HUES48 (cell line): ENCODE results near the gene AK2.

Experiments used
- H3K27ac ChIP-seq: one replicate; pipeline ENCODE4 v1.7.0; 2013; ENCODE audit warnings: low read depth, low read length, inconsistent platforms
- H3K27me3 ChIP-seq: 2 replicates; pipeline ENCODE4 v1.6.1; 2013; ENCODE audit warnings: mild to moderate bottlenecking, low read length; ENCODE audit not compliant: control insufficient read depth, insufficient read depth
- H3K36me3 ChIP-seq: 2 replicates; pipeline ENCODE4 v1.6.1; 2013; ENCODE audit warnings: low read length; ENCODE audit not compliant: control insufficient read depth, insufficient read depth
- H3K4me1 ChIP-seq: 2 replicates; pipeline ENCODE4 v1.6.1; 2013; ENCODE audit warnings: mild to moderate bottlenecking, low read length; ENCODE audit not compliant: control insufficient read depth, insufficient read depth
- H3K4me3 ChIP-seq: 2 replicates; pipeline ENCODE4 v1.5.1; 2013; ENCODE audit warnings: mild to moderate bottlenecking, low read depth, low read length
- H3K9ac ChIP-seq: 2 replicates; pipeline ENCODE4 v1.6.1; 2013; ENCODE audit warnings: mild to moderate bottlenecking, low read depth, low read length, moderate library complexity
- H3K9me3 ChIP-seq: 2 replicates; pipeline ENCODE4 v1.6.1; 2013; ENCODE audit warnings: low read length; ENCODE audit not compliant: control insufficient read depth, insufficient read depth

AK2 gene

DNA sequence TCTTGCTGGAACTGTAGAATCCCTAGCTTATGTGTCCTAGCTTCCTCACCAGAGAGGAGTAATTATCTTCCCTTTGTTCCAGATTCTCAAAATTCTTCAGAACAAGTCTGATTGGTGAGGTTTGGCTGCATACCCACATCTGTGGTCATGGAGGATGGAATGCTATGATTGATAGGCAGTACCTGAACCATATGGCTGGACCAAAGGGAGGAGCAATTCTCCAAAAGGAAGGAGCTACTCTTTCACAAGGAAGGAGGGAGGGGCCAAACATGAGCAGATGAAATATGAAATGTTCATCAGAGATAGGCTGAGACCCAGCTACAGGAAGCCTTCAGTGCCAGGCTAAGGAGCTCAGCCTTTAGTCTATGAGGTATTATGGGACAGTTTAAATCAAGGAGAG is 67.1 kb downstream of the AK2 start:
- Histone ChIP-seq H3K27me3 (peaks cover 44% of the 10 kb centered on the region), H3K27ac (no peak overlapping the region), H3K9ac (no peak overlapping the region), H3K36me3 (no peaks in the 10 kb centered on the region), H3K4me3 (no peak overlapping the region), H3K4me1 (peaks cover 13% of the 10 kb centered on the region), H3K9me3 (no peaks in the 10 kb centered on the region)

DNA sequence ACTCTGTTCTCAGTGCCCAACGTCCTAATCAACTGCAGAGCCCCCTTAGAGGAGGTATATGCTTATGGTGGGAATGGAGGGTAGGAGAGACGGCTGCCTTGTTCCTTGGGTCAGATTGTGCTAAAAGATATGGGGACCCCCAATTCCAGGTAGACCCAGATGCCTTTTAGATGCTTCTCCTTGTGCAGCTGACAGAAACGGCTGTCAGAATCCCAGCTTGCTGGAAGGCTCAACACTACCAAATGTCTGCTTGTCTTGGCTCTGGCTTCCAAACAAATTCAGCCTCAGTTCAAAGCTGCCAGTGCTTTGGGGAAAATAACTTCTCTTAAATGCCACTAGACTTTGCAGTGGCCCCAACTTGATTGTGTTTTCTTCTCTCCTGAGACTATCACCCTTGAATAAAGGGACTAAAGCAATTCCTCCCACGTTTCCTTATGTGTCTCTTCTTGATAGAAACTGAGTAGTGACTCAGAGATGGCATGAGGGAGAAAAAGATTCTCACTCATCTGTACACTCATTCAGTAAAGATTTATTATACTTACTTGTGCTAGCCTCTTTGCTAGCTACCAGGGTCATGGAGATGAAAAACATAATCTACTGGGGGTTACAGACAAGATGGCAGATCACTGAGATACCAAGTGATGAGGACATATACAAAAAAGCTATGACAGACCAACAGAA is 68.7 kb downstream of the AK2 start:
- H3K4me1 ChIP-seq: peaks cover 14% of the 10 kb centered on the region
- no peaks in the 10 kb centered on the region for H3K9me3 ChIP-seq
- no peaks in the 10 kb centered on the region for H3K36me3 ChIP-seq
- H3K9ac ChIP-seq: no peak overlapping the region
- no peak overlapping the region for H3K4me3 ChIP-seq
- peaks cover 46% of the 10 kb centered on the region for H3K27me3 ChIP-seq
- no peak overlapping the region for H3K27ac ChIP-seq

DNA sequence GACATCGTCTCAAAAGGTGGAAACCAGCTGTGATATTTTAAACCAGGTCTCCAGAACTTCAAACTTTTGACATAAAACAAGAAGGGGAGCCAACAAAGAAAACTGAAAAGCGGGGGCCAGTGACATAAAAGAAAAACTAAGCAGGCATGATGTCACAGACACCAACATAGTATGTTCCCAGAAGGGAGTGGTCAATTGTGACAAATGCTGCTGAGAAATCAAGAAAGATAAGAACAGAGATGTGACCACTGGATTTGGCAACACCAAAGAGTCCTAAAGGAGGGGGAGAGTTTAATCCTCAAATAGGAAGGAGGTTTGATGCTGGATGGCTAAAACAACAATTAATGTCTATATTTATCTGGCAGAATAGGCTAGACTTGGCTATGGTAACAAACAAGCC is 69.8 kb downstream of the AK2 start:
- Histone ChIP-seq H3K4me3 (no peak overlapping the region), H3K9ac (no peak overlapping the region), H3K27me3 (peaks cover 38% of the 10 kb centered on the region), H3K4me1 (peaks cover 17% of the 10 kb centered on the region), H3K9me3 (no peaks in the 10 kb centered on the region), H3K27ac (no peak overlapping the region), H3K36me3 (no peaks in the 10 kb centered on the region)

DNA sequence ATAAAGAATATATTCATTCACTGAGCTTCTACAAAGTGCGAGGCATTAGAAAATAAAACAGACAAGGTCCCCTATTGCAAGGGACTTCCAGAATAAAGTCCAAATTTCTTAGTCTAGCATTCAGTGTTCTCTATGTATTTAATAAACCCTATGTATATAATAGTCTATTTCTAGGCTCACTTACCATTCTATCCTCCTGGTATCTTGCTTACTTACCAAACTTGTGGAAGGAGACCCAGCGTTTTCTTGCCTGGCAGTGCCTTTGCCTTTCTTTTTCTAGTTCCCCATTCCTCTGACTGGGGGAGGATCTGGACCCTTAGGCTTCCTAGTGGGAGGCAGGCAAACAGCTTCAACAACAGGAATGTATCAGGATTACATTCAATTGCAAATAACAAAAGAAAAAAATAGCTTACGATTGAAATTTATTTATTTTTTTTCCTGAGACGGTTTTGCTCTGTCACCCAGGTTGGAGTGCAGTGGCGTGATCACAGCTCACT is 71.4 kb downstream of the AK2 start:
- H3K27ac ChIP-seq: peak overlapping the region; percentile 87
- no peak overlapping the region for H3K9ac ChIP-seq
- H3K27me3 ChIP-seq: peaks cover 23% of the 10 kb centered on the region; the same call in 1 of the 2 replicates
- H3K4me3 ChIP-seq: peak overlapping the region; percentile 77
- no peaks in the 10 kb centered on the region for H3K9me3 ChIP-seq
- peaks cover 20% of the 10 kb centered on the region for H3K4me1 ChIP-seq
- no peaks in the 10 kb centered on the region for H3K36me3 ChIP-seq

DNA sequence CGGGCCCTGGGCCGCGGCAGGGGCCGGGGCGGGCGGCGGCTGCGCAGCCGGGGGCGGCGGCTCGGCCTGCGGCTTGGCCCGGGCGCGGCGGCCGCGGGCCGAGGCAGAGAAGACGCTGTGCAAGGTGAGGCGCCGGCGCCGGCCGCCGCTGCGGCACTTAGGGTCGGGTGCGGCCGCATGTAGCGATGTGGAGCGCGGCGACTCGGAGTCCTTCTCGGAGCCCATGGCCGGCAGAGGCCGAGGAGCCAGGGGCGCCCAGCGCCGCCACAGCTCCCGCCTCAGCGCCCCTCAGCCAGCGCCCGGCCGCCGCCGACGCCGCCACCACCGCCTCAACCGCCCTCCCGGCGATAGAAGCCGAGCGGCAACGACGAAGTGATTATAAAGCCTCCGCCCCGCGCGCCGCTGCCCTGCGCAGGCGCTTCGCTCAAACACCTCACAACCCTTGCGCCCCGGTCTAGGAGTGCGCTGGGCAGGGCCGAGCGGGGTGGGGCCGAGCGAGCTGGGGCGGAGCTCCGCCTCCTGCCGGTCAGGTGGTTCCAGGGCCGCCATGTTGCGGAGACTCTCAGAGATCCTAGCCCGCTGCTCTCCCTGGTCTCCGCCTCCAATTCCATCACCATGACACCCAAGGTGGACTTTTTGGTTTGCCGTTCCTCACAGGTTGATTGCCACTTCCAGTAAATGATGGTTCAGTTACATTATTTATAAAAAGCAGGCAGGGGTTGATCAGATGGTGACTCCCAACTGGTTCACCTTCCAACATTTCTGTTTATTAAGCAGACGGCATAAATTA is 72.0 kb downstream of the AK2 start, which contains the start of gene RNF19B:
RNF19B (minus strand) TSS at position 349 of the 790 bp plus-strand sequence; CDS start at position 225, 124 bp downstream.
- H3K4me1 ChIP-seq: peaks cover 20% of the 10 kb centered on the region

DNA sequence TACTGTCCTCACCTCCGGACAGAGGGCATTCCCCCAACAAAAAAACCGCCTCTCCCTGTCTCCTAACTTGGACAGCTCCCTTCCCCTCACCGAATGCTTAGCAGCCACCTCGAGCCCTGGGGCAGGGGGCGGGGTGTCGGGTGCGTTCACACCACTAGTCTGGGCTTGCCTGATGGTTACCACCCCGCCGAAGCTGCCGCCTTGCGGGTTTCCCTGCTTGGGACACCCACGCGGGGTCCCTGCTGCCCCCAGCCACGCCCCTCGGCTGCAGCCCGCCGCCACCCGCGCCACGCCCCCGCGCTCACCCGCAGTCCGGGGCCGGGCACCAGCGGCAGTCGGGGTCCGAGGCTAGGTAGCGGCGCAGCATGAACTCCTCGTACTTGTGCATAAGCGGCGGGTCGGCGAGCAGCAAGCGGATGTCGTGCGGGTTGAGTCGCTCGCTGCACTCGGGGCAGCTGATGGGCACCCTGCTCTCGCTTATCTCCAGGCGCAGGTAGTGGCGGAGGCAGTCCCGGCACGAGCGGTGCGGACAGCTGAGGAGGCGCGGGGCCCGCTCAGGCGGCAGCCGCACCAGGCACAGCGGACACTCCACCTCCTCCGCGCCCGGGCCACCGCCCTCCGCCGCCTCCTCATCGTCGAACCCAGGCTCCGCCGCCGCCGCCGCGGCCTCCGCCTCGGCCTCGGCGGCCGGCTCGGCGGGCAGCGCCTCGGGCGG is 72.8 kb downstream of the AK2 start:
- Histone ChIP-seq H3K9ac (no peak overlapping the region), H3K27me3 (peaks cover 23% of the 10 kb centered on the region; the same call in 1 of the 2 replicates), H3K4me1 (peaks cover 20% of the 10 kb centered on the region), H3K9me3 (no peaks in the 10 kb centered on the region), H3K4me3 (peak overlapping the region; percentile 77), H3K27ac (peak overlapping the region; percentile 21), H3K36me3 (no peaks in the 10 kb centered on the region)

More for the DNA sequence above, 72.0 kb downstream of the AK2 start, which contains the start of gene RNF19B:
- Histone ChIP-seq H3K27me3 (peaks cover 23% of the 10 kb centered on the region; the same call in 1 of the 2 replicates), H3K9me3 (no peaks in the 10 kb centered on the region), H3K27ac (peak within 1 kb of the TSS; percentile 87), H3K4me3 (peak within 1 kb of the TSS; percentile 77), H3K9ac (peak within 1 kb of the TSS; percentile 63), H3K36me3 (no peaks in the 10 kb centered on the region)

DNA sequence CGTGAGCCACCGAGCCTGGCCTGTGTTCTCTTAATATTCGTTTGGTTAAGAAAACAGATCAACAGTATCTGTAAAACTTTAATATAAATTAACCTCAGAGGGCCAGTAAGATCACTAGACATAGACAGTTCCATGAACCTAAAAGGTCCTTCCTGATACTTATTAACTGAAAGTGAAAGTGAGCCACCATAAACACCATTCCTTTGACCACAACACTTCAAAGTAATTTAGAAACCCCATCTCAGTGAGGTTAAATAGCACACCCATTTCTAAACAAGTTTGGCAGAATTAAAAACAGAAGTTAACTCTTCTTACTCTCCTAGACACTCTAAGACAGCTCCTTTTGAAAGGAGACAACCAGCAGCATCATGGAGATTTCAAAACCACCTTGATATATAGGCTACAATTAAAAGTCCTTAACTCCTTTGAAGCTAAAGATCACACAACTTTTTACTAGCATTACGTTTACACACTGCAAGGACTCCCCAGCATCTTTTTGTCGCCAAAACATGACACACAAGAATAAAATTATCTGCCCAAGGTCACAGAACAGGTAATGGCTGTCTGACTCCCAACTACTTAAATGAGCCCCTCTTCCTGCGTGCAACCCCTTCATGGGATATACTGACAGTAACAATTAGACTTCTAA is 74.3 kb downstream of the AK2 start:
- Histone ChIP-seq H3K27me3 (peaks cover 11% of the 10 kb centered on the region; the same call in 1 of the 2 replicates), H3K27ac (no peak overlapping the region), H3K9me3 (no peaks in the 10 kb centered on the region), H3K4me1 (peaks cover 20% of the 10 kb centered on the region), H3K9ac (no peak overlapping the region), H3K4me3 (no peak overlapping the region; the same call in 1 of the 2 replicates), H3K36me3 (no peaks in the 10 kb centered on the region)

DNA sequence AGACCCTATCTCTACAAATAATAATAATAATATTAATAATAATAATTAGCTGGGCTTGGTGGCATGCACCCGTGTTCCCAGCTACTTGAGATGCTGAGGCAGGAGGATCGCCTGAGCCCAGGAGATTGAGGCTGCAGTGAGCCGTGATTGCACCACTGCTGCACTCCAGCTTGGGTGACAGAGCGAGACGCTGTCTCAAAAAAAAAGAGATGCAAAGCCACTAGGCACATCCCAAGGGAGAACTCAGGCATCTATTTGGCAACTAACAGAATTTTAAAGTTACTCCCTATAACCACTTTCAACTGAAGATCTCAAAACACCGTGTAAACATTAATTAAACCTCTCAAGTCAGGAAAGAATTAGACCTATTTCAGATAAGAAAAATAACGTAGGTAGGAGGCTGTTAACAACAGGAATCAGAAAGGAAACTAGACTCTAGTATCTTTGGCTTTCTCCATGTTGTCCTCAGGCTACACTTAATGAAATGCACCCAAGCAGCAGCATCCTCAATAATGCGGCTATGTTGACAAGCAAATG is 75.8 kb downstream of the AK2 start:
- Histone ChIP-seq H3K9ac (no peak overlapping the region), H3K27me3 (0 out of 2 replicates have a peak, but pooled peaks cover 3% of the 10 kb centered on the region), H3K36me3 (no peaks in the 10 kb centered on the region), H3K4me1 (peaks cover 20% of the 10 kb centered on the region), H3K9me3 (no peaks in the 10 kb centered on the region), H3K27ac (no peak overlapping the region), H3K4me3 (no peak overlapping the region)

DNA sequence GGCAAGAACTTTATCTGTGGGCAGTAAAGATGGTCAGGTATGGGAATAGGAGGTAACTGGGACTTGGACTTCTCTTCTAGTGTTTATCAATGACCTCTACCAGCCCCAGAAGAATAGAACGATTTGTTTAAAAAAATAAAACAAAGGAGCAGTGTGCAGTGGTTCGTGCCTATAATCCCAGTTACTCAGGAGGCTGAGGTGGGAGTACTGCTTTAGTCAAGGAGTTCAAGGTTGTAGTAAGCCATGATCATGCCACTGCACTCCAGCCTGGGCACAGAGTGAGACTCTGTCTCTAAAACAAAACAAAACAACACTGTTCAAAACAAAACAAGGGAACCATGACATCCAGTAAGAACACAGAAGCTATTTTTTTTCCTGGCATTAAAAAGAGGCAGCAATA is 76.3 kb downstream of the AK2 start:
- Histone ChIP-seq H3K4me1 (peaks cover 16% of the 10 kb centered on the region), H3K27ac (no peak overlapping the region)

DNA sequence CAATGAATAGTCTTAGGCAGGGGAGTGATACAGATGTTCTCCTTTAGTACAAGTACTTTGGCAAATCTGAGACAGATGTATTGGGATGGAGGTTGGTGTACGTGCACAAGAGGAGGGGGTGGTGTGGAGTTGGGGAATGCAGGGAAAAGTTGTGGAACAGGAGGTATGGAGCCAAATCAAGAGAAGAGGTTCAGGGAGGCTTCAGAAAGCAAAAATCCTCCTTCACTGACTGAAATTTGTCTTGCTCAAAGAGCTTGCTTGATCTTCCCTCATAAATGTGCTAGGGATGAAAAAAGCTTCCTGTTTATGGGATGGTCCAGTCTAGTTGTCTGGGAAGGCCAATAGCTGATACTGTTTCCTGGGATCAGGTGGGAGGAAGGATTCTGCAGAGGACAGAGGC is 77.9 kb downstream of the AK2 start:
- Histone ChIP-seq H3K27ac (no peak overlapping the region), H3K4me3 (no peak overlapping the region), H3K4me1 (0 out of 2 replicates have a peak, but pooled peaks cover 10% of the 10 kb centered on the region), H3K27me3 (0 out of 2 replicates have a peak, but pooled peaks cover 3% of the 10 kb centered on the region), H3K9me3 (no peaks in the 10 kb centered on the region), H3K9ac (no peak overlapping the region), H3K36me3 (no peaks in the 10 kb centered on the region)

More for the DNA sequence above, 76.3 kb downstream of the AK2 start:
- no peak overlapping the region for H3K4me3 ChIP-seq
- no peaks in the 10 kb centered on the region for H3K36me3 ChIP-seq
- 0 out of 2 replicates have a peak, but pooled peaks cover 3% of the 10 kb centered on the region for H3K27me3 ChIP-seq
- no peaks in the 10 kb centered on the region for H3K9me3 ChIP-seq
- H3K9ac ChIP-seq: no peak overlapping the region
